Measurements from ENCODE around the gene RP9. TPM values are rescaled to one million over a fixed set of nuclear protein-coding genes. Genes with fewer than 3 reads are reported as not detected.
"Not testable (repeated sequence)": the region's sequence is repeated elsewhere in the genome, so short reads cannot be mapped to it uniquely, and the experiment has no call there.

RP9 gene
- polyA plus RNA-seq, 3 donors, result 32.1 to 36.1 (median 35.3) TPM

DNA sequence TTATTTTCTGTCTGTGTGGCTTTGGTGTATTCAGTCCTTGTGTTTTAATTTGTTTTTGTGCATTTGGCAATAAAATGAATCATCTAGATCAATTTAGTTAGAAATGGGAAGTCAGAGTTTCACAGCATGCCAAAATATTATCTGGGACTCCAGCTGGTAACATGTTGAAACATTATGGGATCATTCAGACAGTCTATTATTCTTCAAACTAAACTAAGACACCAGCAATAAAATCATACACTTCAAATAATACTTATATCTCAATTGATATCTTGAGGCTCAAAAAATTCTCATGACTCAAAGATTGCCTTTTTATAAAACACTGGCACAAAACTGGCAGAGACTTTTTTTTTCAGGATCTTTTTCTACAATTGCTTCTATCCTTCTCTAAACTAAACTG, 5.8 kb upstream of the RP9 start:
- DNase-seq (ENCODE audit: extremely low read depth in 1 of 11, low read depth in 9 of 11, low spot score in 4 of 11), result no peak

DNA sequence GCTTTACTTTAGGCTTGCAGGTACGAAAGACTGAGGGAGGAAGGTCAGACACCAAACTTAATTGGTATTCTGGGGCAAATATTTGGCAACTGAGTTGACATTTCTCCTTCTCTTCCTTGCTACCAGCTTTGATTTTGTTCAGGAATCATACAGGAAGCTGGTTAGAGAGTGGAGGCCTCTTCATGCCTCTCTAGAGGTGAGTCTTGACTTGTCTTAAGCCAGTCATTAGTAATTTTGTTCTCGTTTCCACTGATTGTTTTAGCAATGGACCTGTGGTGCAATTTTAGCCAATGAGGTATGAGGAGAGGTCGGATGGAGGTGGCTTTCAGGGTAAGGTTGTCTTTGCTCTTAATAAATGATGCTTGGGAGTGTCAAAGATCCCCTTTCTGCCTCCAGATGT, 2.4 kb upstream of the RP9 start:
- DNase-seq (ENCODE audit: extremely low read depth in 1 of 11, low read depth in 9 of 11, low spot score in 4 of 11), result no peak

DNA sequence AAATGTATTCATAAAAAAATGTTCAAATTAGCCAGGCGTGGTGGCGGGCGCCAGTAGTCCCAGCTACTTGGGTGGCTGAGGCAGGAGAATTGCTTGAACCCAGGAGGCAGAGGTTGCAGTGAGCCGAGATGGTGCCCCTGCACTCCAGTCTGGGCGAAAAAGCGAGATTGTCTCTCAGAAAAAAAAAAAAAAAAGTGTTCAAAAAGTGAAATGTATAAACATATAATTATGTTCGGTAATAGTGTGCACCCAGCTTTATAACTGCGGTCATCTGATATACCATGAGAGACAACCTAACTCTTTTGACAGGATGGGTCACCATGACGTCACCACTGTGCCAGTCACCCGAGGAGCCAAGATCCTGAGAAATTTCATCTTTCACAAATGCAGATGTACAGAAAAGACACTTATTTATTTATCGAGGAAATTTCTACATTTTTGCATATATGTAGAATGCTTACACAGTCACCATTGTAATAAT, 594 bp upstream of the RP9 start:
- DNase-seq (ENCODE audit: extremely low read depth in 1 of 11, low read depth in 9 of 11, low spot score in 4 of 11), result no peak

DNA sequence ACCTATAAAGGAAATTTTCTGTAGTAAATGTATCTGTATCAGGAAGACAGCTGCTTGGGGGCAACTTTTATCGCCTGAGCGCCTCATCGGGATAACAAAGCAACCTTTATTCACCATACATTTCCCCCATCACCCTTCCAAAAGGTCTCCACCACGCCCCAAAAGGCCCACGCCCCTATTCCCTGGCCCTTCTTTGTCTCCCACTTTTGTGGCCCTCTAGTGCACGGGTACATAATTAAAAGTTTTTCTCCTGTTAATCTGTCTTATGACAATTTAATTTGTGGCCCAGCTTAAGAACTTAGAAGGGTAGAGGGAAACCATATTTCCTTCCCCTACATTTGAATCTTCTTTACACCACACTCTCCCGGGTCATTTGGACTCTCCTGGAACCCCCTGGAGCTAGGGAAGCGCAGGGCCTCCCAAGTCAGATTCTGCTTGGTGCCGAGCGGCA, 625 bp downstream of the RP9 start:
- no peak for DNase-seq (ENCODE audit: extremely low read depth in 1 of 11, low read depth in 9 of 11, low spot score in 4 of 11)

DNA sequence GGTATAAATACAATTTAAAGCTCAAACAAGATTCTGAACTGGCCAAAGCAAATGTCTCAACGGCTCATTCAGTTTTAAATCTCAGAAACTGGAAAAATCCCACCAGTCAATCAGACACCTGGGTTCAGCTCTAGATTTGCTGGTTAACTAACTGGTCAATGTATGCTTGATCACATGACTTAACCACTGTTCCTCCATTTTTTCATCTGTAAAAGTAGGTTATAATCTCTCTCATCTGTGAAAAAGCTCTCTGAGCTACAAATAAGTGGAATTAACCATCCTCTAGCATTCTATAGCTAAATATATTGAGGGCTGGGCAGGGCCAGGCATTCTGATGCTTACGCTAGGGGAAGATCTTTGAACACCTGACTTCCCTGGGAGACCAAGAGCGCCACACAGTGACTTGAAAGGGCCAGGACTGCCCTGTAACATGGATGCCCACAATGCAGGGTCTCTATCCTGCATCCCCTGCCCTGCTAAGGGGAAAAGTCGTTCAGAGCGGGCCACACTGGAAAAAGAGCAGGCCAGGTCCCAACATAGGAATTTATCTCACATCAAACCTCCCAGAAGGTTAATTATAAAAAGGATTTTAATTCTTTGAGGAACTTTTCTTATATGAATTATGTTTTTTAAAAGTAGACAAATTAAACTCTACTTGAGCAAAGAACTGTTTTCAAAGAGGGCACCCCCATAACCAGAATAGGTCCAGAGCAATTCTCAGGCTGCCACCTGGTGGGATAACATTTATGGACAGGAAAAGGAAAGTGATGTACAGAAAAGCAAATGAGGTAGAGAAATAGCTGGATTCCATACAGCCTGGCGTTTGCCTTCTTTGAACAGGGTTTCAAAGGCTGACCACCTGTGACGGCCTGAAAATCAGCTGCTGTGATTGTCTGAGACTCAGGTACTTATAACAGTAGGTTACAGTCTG, 1.8 kb downstream of the RP9 start:
- peak in 2 of 11 donors; percentile 51 to 53 for DNase-seq (ENCODE audit: extremely low read depth in 1 of 11, low read depth in 9 of 11, low spot score in 4 of 11)

DNA sequence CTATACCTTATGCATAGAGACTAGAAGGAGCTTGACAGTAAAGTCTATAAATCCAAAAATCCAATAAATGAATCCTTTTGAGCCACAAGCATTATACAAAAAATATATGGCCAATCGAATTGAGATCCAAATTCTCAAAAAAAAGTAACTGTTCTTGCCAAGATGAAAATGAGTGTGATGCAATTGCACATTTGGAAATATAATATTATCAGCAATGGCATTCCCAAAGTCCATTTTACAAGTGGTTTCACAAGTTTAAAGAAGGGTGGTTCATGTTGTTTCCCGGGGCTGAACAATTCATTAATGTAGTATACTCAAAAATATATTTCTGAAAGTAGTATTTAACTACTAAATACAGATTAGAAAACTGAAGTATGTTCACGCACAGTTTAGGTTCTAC, 7.3 kb downstream of the RP9 start:
- DNase-seq (ENCODE audit: extremely low read depth in 1 of 11, low read depth in 9 of 11, low spot score in 4 of 11), result no peak

DNA sequence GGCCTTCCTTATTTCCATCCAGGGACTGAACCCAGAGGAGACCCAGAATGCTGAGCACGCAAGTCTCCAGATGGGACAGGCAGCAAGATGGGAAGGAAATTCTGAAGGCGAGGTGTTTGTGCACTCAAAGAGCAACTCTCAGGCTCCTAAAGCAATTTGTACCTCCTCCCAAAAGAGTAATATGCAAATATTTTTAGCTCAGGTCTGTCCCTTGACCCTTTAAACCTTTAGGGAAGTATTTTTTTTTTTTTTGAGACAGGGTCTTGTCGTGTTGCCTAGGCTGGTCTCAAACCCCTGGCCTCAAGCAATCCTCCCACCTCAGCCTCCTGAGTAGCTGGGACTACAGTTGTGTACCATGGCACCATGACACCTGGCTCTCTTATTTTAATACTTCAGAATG, 8.4 kb downstream of the RP9 start:
- no peak for DNase-seq (ENCODE audit: extremely low read depth in 1 of 11, low read depth in 9 of 11, low spot score in 4 of 11)

DNA sequence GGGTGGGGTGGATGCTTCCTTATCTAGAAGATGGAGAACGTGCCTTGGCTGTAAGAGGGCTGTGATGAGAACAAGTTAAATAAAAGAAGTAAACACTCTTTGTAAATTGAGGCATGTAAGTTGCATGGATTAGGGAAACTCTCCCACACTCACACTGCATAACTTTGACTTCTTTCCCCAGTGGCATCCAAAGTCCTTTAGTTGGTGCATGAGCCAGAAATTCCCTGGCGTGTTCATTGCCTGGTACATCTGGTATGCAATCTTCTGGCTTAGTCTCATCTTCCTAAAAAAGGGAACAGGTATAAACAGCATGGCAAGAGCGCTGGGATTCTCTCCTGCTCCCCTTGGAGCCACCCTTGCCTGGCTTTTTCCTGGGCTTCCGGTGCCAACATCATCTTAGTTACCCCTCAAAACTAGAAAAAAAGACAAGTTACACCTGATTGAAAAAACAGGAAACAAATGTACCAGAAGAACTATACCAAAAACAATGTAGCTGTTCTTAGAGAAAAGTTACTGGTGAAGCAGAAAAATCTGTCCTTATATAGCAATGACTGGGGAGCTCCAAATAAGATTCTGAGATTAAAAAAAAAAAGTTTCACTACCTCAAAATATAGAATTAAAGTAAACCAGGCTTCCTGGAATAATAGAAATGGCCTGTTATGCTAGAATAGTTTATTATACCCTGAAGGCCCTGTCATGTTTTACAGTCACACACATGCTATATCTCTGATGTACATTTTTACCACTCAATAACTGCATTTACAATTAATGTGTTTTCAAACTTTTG, 9.9 kb downstream of the RP9 start:
- no peak for DNase-seq (ENCODE audit: extremely low read depth in 1 of 11, low read depth in 9 of 11, low spot score in 4 of 11)

DNA sequence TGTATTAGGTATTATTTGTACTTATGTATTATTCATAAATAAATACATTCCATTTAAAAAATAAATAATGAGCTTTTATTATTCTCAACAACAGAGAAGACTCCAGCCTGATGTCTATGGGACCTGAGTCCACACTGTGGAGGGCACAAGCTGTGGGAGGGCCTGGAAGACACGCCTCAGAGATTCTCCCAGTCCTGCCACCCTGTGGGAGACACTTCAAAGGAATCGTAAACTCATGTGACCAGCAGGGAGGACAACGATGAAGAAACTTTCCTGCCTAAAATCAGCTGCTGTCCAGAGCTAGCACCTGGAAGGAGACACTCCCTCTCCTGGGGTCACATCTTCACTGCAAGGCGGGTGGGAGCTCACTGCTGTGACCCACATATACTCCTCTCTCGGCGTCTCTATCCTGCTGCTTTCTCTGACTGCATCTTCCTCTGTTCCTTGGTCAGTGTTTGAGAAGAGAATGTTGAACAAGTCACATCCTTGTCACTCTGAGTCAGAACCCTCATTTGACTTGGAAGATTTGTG, 14.4 kb downstream of the RP9 start:
- DNase-seq (ENCODE audit: extremely low read depth in 1 of 11, low read depth in 9 of 11, low spot score in 4 of 11), result not testable (repeated sequence)

DNA sequence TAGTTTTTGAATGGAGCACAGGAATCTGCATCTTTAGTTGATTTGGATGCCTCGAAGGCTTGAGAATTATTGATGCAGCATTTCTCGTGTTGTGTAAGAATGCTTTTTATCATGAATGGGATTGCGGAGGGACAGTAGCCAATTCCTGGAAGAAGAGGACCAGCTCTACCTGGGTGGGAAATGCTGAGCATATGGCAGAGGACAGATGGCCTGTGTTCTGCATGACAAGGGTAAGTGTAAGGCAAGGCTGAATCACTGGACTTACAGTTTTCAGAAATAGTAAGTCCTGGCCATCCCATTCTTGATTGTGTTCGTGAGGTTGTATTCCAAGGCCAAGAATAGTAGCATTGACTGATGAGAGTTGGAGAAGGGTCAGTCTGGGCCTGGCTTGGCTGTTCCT, 15.9 kb downstream of the RP9 start:
- no peak for DNase-seq (ENCODE audit: extremely low read depth in 1 of 11, low read depth in 9 of 11, low spot score in 4 of 11)

DNA sequence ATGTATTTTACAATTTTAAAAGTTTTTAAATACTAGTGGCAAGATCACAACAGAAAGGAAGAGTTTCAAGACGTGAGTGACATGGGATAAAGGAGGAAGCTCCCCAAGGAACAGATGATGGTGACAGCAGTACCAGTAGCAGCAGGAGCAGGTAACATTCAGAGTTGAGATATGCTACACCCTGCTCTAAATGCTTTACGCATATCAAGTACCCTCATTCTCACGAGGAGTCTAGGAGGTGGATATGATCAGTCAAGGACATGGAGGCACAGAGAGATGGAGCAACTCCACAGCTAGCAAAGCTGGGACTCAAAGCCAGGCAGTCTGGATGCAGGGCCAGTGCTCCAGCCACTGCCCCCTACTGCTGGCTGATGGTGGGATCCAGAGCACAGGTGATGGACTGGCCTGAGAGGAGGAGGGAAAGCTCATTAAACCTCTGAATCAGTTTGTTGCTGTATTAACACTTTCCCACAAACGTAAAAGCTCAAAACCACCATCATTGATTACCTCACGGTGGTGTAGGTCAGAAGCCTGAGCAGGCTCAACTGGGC, 17.5 kb downstream of the RP9 start:
- DNase-seq (ENCODE audit: extremely low read depth in 1 of 11, low read depth in 9 of 11, low spot score in 4 of 11), result no peak

DNA sequence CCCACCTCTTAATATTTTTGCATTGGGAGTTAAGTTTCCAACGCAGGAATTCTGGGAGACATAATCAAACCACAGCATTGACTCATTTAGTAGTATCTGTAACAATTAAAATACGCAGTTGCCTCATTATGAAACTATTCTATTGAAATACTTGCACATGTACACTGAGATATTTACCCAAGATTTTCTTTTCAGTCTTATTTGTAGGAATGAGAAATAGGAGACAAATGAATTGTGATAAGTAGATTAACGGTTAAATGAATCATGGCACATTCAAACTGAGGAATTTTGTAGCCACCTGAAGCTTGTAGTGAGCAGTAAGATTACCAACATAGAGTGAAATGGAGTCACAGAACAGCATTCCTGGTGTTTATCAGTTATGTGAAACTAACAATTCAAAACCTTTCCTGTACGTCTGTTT, 18.1 kb downstream of the RP9 start:
- no peak for DNase-seq (ENCODE audit: extremely low read depth in 1 of 11, low read depth in 9 of 11, low spot score in 4 of 11)

DNA sequence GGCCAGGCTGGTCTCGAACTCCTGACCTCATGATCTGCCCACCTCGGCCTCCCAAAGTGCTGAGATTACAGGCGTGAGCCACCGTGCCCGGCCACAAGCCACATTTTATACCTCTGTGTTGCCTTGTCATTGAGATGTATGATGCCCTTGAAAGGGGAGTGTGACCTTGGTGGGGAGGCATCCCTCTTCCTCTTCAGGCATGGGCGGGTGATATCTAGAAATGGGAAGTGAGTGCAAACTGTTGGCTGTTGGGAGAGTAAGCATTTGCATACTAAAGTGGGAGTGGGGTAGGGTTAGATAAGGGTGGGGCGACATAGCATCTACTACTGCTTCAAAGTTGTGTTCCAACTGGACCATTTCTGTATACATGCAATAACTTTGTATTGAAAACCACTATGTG, 20.1 kb downstream of the RP9 start:
- no peak for DNase-seq (ENCODE audit: extremely low read depth in 1 of 11, low read depth in 9 of 11, low spot score in 4 of 11)

DNA sequence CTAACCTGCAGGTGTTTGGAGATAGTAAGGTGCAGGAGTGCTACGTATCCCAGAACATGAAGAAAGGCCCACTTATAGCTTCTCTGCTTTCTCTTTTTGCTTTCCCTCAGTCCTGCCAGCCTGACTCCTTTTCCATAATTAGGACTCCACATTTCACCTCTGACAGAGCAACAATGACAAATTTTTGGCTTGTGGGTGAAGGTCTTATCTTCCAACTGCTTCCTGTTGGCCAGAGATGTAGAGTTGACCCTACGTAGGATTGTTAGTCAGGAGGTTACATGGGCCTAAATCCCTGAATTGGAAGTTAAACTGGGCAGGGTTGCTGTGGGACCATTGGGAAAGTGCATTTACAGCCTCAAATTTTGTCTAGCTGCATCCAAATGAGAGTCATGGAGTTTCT, 21.3 kb downstream of the RP9 start:
- no peak for DNase-seq (ENCODE audit: extremely low read depth in 1 of 11, low read depth in 9 of 11, low spot score in 4 of 11)

DNA sequence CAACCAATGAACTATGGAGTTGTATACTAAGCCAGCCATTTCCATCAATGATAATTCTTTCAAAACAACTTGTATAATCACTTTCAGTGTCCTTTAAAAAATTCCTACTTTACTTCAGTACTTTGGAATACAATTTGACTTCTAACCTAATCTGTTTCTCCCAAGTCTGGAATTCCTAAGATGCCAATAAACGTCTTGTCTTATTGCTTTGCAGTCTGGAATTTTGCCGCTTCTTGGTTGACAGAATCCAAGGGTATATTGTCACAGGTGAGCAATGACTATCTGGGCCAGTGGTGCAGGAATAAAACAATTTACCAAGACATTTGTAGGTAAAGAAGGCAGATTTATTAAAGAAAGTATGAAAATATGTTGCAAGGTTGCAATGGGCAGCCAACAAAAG, 21.8 kb downstream of the RP9 start:
- no peak for DNase-seq (ENCODE audit: extremely low read depth in 1 of 11, low read depth in 9 of 11, low spot score in 4 of 11)

DNA sequence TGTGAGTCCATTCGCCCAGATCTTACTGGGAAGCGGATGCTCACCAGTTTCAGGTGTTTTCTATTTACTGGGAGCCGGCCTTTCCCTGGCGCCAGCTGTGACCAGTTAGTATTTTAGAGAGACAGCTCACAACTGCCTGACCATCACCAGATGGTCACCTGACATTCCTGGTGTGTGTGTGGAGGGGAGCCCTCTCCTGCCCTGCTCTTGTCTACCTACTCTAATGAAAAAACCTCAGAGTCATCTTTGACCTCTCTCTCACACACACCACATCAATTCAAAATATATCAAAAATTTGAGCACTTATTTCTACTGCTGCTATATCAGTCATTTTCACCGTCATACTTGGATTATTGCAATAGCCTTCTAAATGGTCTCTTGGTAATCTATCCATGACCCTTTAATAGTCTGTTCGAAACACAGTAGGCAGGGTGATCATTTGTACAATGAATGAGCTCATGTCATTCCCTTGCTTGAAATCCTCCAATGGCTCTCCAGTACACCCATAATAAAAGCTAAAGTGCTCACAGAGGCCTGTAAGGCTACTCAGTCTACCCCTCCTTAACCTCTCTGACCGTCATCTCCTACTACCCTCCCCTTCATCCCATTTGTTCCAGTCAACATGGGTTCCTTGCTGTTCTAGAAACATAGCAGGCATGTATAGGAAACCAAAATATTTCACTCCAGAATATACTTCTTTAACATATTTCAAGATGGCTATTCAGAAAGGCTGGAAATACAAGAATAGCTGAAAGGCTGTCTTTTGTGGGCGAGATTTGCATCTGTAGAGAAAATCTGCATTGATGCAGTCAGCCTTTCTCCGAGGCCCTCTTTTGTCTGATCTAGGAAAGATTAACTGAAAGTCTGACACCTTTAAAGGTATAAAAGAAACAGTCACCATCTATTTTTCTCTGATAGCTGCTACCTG, 29.2 kb downstream of the RP9 start:
- no peak for DNase-seq (ENCODE audit: extremely low read depth in 1 of 11, low read depth in 9 of 11, low spot score in 4 of 11)

DNA sequence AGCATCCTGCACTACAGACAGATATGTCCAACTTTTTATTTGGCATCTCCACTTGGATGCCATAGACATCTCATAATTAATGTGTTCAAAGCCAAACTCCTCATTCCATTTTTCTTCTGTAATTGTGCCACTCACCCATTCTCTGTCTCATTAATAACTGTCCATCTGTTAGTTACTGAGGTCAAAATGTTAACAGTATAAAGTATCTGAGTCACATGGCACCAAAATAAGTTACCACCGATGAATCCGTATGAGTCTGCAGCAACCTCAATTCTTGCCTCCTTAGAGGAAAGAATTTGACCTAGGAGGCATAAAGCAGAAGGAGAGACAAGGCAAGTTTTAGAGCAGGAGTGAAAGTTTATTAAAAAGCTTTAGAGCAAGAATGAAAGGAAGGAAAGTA, 30.1 kb downstream of the RP9 start:
- DNase-seq (ENCODE audit: extremely low read depth in 1 of 11, low read depth in 9 of 11, low spot score in 4 of 11), result no peak

DNA sequence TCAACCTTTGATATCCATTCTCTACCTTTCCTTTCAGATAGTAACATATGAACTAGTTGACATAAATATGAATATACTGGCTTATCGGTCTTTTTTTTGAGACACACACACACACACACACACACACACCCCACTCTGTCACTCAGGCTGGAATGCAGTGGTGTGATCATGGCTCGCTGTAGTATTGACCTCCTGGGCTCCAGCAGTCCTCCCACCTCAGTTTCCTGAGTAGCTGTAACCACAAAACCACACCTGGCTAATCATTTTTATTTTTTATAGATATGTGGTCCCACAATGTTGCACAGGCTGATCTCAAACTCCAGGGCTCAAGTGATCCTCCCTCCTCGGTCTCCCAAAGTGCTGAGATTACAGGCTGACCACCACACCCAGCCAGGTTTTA, 32.5 kb downstream of the RP9 start:
- DNase-seq (ENCODE audit: extremely low read depth in 1 of 11, low read depth in 9 of 11, low spot score in 4 of 11), result no peak
